Measurements from ENCODE around the gene R3HCC1L. TPM values are rescaled to one million over a fixed set of nuclear protein-coding genes. Genes with fewer than 3 reads are reported as not detected.
A peak's percentile ranks its signal among the peaks of the same experiment; 100 is the strongest.
"Not testable (repeated sequence)": the region's sequence is repeated elsewhere in the genome, so short reads cannot be mapped to it uniquely, and the experiment has no call there.

R3HCC1L gene
- polyA plus RNA-seq, 4 donors = 18.3 to 20.8 (median 19.9) TPM

DNA sequence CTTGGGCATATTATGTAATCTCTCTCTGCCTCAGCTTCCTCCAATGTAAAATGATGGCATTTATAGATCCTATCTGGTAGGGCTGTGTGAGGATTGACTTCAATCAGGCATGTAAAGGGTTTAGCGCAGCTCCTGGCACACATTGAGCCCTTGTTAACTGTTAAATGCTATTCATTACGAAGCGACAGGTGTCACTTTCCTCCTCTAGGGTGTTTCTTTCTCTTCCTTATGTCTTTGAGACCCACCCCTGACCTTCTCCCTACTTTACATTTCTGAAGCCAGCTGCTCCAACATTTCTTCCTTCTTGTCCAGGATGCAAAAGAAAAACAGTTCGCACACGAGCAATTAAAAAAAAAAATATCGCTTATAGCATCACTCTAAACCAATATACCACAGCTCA is 5.7 kb upstream of the R3HCC1L start:
- no peak for DNase-seq (ENCODE audit: low read depth in 4 of 4, low spot score in 3 of 4)

DNA sequence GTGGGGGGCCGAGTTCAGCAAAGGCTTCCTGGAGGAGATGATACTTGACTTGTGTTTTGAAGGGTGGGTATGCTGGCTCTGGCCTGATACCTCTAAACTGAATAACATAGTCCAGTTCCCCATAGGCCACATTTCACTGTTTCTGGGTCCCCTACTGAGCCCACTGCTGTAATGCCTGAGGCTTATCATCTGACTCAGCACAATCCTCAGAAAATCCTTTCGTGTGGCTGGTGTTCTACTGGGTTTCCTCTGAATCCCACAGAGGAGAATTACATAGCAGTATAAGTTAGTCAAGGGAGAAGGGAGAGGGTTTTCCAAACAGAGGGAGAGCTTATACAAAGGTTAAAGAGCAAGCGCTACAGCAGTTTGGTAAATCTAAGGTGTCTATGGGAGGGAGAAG is 2.8 kb upstream of the R3HCC1L start:
- no peak for DNase-seq (ENCODE audit: low read depth in 4 of 4, low spot score in 3 of 4)

DNA sequence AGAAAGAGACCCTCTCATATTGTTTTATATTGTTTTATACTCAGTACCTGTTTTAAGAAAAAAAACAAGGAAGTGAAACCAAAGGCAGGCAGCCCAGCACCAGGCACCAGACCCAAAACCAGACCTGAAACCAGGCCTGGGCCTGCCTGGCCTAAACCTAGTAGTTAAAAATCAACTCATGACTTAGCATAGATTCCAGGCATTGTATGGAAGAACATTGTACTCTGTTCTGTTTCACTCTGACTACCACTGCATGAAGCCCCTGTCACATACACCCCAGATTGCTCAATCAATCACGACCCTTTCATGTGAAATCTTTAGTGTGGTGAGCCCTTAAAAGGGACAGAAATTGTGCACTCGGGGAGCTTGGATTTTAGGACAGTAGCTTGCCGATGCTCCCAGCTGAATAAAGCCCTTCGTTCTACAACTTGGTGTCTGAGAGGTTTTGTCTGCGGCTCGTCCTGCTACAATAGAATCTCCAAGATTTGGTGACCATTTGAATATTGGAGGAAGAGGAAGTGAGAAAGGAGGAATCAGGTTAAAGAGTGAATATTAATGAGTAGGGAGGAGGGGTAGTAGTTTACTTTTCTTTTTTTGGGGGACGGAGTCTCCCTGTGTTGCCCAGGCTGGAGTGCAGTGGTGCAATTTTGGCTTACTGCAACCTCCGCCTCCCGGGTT is 1.2 kb upstream of the R3HCC1L start:
- not testable (repeated sequence) for DNase-seq (ENCODE audit: low read depth in 4 of 4, low spot score in 3 of 4)

DNA sequence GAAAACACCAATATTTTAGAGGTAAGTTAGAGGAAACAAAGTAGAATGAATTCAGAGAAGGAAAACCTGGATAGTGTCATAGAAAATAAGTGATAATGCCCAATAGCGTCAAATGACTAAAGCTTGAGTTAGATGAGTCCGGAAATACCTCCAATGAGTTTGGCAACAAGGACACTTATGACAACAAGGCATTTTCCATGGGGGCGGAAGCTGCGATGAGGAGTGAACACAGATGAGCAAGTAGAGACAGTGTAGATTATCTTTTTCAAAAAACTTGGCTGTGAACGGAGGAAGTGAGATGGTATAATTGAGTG is 383 bp upstream of the R3HCC1L start:
- no peak for DNase-seq (ENCODE audit: low read depth in 4 of 4, low spot score in 3 of 4)

DNA sequence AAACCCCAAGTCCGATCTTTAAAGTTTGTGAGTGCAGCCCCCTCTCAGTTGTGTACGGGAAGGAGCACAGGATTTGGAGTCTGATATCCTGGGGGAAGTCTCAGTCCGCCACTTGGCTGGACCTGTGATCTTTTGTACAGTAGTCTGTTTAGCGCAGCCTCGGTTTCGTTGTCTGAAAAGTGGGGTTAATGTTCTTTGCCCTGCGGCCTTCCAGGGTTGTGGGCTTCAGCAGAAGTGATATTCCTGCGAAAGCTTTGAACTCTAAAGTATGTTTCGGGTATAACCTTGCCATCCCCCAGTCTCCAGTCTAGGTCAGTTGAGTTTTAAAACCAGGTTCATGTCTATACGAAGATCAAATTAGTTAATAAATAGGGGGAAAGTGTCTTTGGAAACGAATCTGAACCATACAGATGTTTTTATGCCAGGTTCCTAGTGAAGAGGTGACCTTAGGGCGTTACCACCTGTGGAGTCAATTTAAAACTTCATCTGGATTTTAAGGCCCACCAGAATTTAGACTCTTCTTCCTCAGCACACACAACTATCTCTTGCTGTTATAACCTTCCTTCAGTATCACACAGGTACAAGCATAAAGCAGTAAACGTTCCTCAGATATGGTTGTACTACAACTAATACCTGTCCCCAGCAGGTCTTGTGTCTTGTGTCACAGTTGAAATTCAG is 904 bp downstream of the R3HCC1L start:
- DNase-seq (ENCODE audit: low read depth in 4 of 4, low spot score in 3 of 4) = no peak

DNA sequence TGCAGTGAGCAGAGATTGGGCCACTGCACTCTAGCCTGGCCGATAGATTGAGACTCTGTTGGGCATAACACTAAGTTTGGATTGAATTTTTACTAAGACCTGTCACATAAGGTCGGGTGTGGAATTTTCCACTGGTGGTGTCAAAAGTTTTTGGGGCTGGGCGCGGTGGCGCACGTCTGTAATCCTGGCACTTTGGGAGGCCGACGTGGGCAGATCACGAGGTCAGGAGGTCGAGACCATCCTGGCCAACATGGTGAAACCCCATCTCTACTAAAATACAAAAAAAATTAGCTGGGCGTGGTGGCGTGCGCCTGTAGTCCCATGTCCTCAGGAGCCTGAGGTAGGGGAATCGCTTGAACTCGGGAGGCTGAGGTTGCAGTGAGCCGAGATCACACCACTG is 2.3 kb downstream of the R3HCC1L start:
- not testable (repeated sequence) for DNase-seq (ENCODE audit: low read depth in 4 of 4, low spot score in 3 of 4)

DNA sequence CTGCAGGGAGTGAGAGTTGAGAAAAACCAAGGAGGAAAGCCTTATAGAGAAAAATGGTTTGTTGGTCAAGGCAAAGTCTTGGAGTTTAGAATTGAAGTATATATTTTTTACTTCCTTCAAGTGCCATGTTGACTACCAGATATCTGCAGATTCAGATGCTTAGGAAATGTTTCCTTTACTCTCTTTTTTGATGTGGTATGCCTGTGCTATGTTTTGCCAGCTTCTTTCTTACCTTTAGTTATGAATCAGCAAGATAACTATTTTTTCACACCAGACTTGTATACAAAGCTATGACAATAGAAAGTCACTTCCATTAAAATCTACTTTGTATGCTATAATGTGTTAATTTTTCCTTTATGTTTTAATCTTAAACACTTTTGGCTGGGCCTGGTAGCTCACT is 3.6 kb downstream of the R3HCC1L start:
- DNase-seq (ENCODE audit: low read depth in 4 of 4, low spot score in 3 of 4) = no peak

DNA sequence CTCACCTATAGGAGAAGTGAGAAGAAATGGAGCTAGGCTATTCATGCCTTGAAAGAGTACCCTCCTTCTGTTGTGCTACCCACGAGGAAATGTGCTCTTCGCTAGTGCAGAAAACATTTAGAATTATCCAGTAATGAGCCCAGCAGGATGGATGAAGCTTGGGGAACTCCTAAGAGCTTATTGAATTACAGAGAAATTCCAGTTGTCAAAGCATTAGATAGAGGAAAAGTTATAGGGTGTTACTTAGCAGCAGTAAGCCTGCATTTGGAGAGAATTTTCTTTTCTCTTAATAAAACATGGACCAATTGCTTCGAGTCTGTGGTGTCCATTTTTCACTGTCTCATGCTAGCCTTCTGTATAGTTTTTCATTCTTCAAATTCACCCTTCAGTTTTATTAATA is 5.0 kb downstream of the R3HCC1L start:
- DNase-seq (ENCODE audit: low read depth in 4 of 4, low spot score in 3 of 4) = no peak

DNA sequence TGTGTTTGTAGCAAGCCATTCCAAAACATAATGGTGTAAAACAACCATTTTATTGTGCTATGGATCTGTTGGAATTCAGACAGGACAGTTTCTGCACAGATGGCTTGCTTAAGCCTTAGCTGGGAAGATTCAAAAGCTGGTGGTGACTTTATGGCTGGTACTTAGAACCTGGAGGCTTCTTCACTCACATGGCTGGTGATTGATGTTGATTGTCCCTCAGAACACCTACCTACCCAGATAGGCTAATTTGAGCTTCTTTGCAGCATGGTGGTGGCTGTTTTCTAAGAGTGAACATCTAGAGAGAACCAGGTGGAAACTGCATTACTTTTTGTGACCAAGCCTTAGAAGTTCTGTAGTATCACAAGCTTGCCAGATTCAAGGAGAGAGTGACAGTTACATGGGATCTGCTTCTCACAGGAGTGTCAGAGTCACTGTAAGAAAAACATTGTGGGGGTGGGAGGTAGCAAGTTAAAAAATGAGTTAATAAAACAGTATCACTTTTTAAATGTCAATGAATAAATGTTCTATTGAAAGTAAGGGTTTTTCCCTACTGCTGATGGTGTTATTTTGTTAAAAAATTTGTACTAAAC is 7.1 kb downstream of the R3HCC1L start:
- DNase-seq (ENCODE audit: low read depth in 4 of 4, low spot score in 3 of 4) = no peak

DNA sequence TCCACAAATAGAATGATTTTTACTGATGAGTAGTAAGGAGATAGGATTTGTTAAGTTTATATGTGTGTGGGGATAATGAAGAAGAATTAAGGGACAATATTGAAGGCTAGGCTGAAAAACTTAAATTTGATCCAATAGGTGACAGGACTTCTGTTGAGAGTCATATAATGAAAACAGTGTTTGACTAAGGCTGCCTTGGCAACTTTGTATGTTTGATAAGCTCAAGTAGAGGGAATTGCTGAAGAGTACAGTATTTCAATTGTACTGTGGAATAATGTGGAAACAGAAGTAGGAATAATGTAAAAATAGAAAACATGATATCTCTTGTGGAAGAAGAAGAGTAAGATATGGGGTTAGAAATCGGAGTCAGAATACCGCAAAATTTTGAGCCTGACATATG is 10.5 kb downstream of the R3HCC1L start:
- no peak for DNase-seq (ENCODE audit: low read depth in 4 of 4, low spot score in 3 of 4)

DNA sequence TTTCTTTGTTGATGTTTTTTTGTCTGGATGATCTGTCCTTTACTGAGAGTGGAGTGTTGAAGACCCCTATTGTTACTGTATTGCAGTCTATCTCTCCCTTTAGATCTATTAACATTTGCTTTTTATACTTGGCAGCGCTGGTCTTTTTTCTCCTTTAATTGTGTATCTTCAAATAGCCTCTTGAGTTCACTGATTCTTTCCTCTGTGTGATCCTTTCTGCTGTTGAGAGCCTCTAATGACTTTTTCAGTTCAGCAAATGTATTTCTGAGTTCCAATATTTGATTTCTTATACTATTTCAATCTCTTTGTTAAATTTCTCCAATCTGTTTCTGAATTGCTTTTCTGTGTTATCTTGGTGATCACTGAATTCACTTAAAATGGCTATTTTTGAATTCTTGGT is 15.4 kb downstream of the R3HCC1L start:
- DNase-seq (ENCODE audit: low read depth in 4 of 4, low spot score in 3 of 4) = no peak

DNA sequence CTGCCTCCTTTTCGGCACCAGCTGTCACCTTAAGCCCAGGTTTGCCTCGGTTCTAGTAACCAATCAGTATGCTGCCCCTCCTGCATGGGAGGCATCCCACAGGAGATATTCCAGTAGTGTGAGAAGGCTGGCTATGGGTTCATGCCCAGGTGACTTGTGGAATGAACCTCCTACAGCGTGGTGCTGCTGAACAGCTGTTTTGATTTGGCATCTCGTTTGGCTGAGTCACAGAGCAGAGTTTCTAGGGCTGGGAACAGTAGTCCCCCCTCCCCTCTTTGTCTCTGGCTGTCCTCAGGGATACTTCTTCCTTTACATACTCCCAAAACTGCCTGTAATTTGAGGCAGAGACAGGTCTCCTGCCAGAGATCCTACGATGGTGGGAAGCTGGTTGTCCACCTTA is 16.1 kb downstream of the R3HCC1L start:
- DNase-seq (ENCODE audit: low read depth in 4 of 4, low spot score in 3 of 4) = no peak

DNA sequence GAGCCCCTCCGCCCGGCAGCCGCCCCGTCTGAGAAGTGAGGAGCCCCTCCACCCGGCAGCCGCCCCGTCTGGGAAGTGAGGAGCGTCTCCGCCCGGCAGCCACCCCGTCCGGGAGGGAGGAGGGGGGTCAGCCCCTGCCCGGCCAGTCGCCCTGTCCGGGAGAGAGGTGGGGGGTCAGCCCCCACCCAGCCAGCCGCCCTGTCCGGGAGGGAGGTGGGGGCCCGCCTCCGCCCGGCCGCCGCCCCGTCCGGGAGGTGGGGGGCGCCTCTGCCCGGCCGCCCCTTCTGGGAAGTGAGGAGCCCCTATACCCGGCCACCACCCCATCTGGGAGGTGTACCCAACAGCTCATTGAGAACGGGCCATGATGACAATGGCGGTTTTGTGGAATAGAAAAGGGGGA is 18.3 kb downstream of the R3HCC1L start:
- not testable (repeated sequence) for DNase-seq (ENCODE audit: low read depth in 4 of 4, low spot score in 3 of 4)

DNA sequence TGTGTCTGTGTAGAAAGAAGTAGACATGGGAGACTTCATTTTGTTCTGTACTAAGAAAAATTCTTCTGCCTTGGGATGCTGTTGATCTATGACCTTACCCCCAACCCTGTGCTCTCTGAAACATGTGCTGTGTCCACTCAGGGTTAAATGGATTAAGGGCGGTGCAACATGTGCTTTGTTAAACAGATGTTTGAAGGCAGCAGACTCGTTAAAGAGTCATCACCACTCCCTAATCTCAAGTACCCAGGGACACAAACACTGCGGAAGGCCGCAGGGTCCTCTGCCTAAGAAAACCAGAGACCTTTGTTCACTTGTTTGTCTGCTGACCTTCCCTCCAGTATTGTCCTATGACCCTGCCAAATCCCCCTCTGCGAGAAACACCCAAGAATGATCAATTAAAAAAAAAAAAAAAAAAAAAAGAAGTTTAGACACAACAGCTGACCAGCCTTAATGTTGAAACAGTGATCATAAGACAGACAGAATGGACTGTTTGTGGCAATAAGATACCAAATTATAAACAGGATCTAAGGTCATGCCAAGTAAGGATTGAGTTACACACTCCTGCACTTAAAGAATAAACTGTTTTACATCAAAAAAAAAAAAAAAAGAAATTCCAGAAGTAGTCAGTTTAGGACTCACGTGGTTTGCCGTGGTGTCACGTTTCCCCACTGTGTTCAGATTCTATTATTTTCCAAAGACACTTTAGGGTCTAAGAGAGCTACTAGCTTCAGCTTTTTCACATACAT is 18.9 kb downstream of the R3HCC1L start:
- DNase-seq (ENCODE audit: low read depth in 4 of 4, low spot score in 3 of 4) = not testable (repeated sequence)

DNA sequence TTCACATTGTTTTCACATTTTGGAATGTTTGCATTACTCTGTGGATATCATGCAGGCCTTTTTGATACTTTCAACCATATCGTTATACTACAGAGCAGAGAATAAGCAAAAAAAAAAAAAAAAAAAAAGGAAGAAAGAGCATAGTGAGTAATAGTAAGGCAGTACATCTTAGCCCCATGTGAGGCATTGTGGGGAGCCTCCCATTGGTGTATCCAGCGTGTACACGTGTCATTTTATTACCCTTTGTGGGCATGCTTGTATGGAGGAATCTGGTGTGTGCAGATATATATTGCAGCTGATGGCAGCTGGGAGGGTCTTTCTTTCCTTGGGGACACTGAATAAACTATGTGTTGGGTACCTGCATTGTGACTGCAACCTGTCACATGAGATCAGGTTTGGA is 19.6 kb downstream of the R3HCC1L start:
- no peak for DNase-seq (ENCODE audit: low read depth in 4 of 4, low spot score in 3 of 4)

DNA sequence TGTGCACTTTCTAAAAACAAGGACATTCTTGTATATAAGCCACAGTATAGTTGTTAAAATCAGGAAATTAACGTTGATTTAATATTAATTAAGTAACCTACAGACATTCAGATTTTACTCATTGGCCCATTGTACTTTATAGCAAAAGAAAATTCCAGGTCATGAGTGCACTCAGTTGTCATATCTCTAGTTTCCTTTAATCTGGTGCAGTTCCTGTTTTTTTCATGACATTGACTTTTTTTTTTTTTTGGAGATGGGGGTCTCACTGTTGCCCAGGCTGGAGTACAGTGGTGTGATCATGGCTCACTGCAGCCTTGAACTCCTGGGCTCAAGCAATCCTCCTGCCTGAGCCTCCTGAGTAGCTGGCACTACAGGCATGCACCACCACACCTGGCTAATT is 24.1 kb downstream of the R3HCC1L start:
- DNase-seq (ENCODE audit: low read depth in 4 of 4, low spot score in 3 of 4) = no peak

DNA sequence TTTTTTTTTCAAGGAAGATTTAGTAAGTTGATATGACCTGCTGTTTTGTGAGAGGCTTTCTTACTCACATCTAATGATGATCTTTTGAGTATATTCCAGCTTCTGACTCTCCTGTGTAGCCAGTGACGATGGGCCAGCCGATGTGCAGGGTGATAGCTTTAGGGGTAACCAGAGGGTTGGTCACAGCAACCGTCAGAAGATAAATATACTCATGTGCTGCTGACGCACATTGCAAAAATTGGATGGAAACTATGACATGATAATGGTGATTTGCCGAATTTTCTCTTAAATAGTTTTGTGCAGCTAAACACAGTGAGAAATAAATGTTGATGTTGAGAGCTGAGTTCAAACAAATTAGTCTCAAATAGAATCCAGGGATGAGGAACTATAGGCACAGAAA is 29.5 kb downstream of the R3HCC1L start:
- no peak for DNase-seq (ENCODE audit: low read depth in 4 of 4, low spot score in 3 of 4)

DNA sequence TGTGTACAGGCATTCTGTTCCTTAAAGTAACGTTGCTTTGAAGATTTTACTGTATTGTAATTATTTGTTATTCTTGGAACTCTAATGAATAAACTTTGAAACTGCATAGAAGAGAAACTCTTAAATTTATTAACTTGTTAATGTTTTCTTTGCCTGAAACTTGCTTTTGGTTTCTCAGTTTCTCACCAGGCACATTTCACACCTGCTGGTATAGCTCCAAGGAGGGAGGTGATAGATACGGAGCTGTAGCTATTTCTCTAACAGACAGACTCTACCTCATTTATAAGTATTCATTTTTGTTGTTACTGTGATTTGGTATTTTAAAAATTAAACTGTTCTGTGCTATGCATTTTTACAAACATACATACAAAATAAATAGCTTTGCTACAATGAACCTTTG is 32.7 kb downstream of the R3HCC1L start:
- DNase-seq (ENCODE audit: low read depth in 4 of 4, low spot score in 3 of 4) = no peak

DNA sequence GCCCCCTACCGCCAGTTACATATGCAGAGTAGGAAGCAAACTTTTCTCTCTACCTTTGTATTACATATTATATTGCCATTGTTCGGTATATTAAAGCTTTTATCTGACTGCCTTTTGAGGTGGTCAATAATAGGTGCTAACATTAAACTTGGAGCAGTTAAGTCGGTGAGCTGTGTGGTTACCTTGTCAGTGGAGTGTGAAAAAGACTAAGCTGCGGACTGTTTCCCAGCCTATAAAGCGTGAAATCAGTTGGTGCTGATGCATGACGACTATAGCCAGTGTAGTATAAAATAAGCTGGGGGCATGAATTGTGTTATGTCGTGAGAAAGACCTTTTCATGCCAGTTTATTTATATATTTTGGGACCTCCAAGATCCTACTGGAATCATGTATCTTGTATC is 33.7 kb downstream of the R3HCC1L start:
- DNase-seq (ENCODE audit: low read depth in 4 of 4, low spot score in 3 of 4) = peak in 1 of 4 donors; percentile 23

DNA sequence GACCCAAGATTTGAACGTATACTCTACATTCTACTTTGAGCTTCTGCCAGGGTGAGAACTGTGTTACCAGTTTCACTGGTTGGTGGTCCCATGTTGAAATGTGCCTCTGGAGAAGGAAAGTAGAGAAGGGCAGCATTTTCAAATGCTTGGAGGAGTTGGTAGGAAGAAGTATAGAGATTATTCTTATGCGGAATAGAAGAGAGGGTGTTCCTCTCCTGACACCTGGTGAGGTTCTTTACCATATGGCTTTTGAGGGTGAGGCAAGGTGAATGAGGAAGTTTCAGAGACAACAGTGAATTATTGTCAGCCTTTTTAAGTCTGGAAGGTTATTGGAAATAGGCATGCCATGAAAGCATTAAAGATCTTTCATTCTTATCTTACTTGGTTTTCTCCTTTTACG is 34.3 kb downstream of the R3HCC1L start:
- no peak for DNase-seq (ENCODE audit: low read depth in 4 of 4, low spot score in 3 of 4)

DNA sequence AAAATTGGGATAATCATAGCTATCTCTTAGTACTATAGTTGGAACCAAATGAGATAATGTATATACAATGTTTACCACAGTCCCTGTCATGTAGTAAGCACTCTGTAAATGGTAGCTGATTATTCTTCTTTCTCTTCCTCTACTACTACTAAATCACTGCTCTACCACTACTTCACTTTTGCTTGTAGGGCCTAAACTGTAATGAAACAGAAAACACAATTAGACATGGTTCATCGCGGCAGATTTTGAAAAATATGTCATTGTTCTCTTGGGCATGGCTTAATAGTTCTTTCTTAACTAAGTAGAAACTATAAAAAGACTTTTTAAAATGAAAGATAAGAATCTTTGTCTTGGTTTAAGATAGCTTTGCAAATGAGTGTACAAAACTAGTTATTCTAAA is 34.9 kb downstream of the R3HCC1L start:
- no peak for DNase-seq (ENCODE audit: low read depth in 4 of 4, low spot score in 3 of 4)

Data from right renal pelvis (tissue), 4 donors.